HepG2 (cell line): Measurements from ENCODE around the gene CAMSAP1. TPM values are rescaled to one million over a fixed set of nuclear protein-coding genes. Genes with fewer than 3 reads are reported as not detected.

Experiments
- ATAC-seq: fragments of 200-7000 bp; cut with Tn5 transposase; 3 replicates; pipeline ENCODE4 v1.9.1; 2020; ENCODE audit warnings: mild to moderate bottlenecking, moderate library complexity
- BruUV-seq: library from RNA; stranded (reverse); fragments of 400-500 nt; replicated peaks from 2 replicates; lab custom pipeline; 2021; lab: Mats Ljungman, UMichigan
- CTCF ChIA-PET: fragments of 300-600 bp; formaldehyde crosslinking; extraction: SDS; loops from one replicate; lab custom pipeline; 2021; ENCODE audit warnings: low total read pairs, inconsistent platforms, low intra/inter-chr PET ratio; lab: Yijun Ruan, JAX
- POLR2A ChIA-PET: fragments of 350-600 bp; sonication (Branson Sonifier 250); formaldehyde crosslinking; loops from one replicate; lab custom pipeline; 2020; ENCODE audit warnings: antibody characterized with exemption, inconsistent platforms; lab: Yijun Ruan, JAX
- DNase-seq: peaks from one replicate; pipeline ENCODE4 v3.0.0-alpha.2; 2015; ENCODE audit warnings: low spot score
- FAIRE-seq: peaks from 3 replicates; lab custom pipeline; 2011; peaks lifted over from hg19 to GRCh38; lab: Jason Lieb, UNC
- H2AFZ ChIP-seq: one replicate; pipeline ENCODE4 v1.6.1; 2011; ENCODE audit warnings: low read length, inconsistent platforms
- H3K27ac ChIP-seq: fragments of 300-600 bp; 3 replicates; pipeline ENCODE4 v1.8.0; 2011; ENCODE audit warnings: mixed run types, mild to moderate bottlenecking, mixed read lengths, low read length, inconsistent platforms; ENCODE audit not compliant: insufficient read depth; ENCODE audit errors: extremely low read length
- H3K27me3 ChIP-seq, 2 experiments: fragments of 200-600 bp in 1 of 2; 2 replicates in 1 of 2; 3 replicates in 1 of 2; pipeline versions ENCODE4 v1.6.0 to v1.8.0; 2011; ENCODE audit warnings: low read length in 2 of 2, mild to moderate bottlenecking in 2 of 2, moderate library complexity in 2 of 2, inconsistent platforms in 1 of 2; ENCODE audit not compliant: insufficient read depth in 2 of 2, control insufficient read depth in 1 of 2
- H3K36me3 ChIP-seq, 2 experiments: fragments of 200-600 bp in 1 of 2; replicated peaks in 1 of 2; 2 replicates in 1 of 2; 3 replicates in 1 of 2; pipeline versions ENCODE4 v1.5.1 to v1.8.0; 2011; ENCODE audit warnings: low read length in 2 of 2, inconsistent platforms in 1 of 2; ENCODE audit not compliant: insufficient read depth in 2 of 2, control insufficient read depth in 1 of 2
- H3K4me1 ChIP-seq: 2 replicates; pipeline ENCODE4 v1.5.1; 2012; ENCODE audit warnings: low read length, inconsistent platforms; ENCODE audit not compliant: insufficient read depth
- H3K4me2 ChIP-seq: 2 replicates; pipeline ENCODE4 v1.6.0; 2011; ENCODE audit warnings: low read depth, low read length, inconsistent platforms
- H3K4me3 ChIP-seq, 3 experiments: fragments of 200-600 bp in 1 of 3; sonication (generic), shearing (Covaris generic) in 1 of 3; replicated peaks in 1 of 3; 2 replicates each; pipeline ENCODE4 v1.5.1; 2011 to 2016; ENCODE audit warnings: low read length in 3 of 3, inconsistent platforms in 2 of 3, low read depth in 2 of 3, mild to moderate bottlenecking in 2 of 3, control low read depth in 1 of 3, mixed read lengths in 1 of 3; ENCODE audit not compliant: insufficient read depth in 1 of 3
- H3K79me2 ChIP-seq: one replicate; pipeline ENCODE4 v1.6.1; 2011; ENCODE audit warnings: low read length, inconsistent platforms; ENCODE audit not compliant: insufficient read depth
- H3K9ac ChIP-seq: 2 replicates; pipeline ENCODE4 v1.6.0; 2011; ENCODE audit warnings: mild to moderate bottlenecking, low read depth, low read length, inconsistent platforms; ENCODE audit not compliant: insufficient read depth
- H3K9me3 ChIP-seq: 2 replicates; pipeline ENCODE4 v1.5.1; 2012; ENCODE audit warnings: mild to moderate bottlenecking, low read length
- H4K20me1 ChIP-seq: 2 replicates; pipeline ENCODE4 v1.6.0; 2011; ENCODE audit warnings: inconsistent platforms, mild to moderate bottlenecking, low read length, moderate library complexity; ENCODE audit not compliant: insufficient read depth
- HDAC6 ChIP-seq: fragments of 200-600 bp; sonication (generic); IDR thresholded peaks from 2 replicates; pipeline ENCODE4 v1.7.0; 2017; ENCODE audit warnings: mild to moderate bottlenecking, antibody characterized with exemption, low read length, low read depth
- SUZ12 ChIP-seq: fragments of 150-350 bp; IDR thresholded peaks from 2 replicates; pipeline ENCODE4 v1.6.1; 2014; ENCODE audit warnings: low read depth, low read length
- TCF12 ChIP-seq, 2 experiments: fragments of 450-650 bp in 1 of 2; sonication (generic) in 1 of 2; formaldehyde crosslinking in 1 of 2; IDR thresholded peaks; 2 replicates each; pipeline versions ENCODE4 v1.6.1 to v1.8.0; 2017 to 2022; ENCODE audit warnings: antibody characterized with exemption in 1 of 2, mild to moderate bottlenecking in 1 of 2, missing genetic modification reagents in 1 of 2, moderate library complexity in 1 of 2
- WGBS: methylation state at CpG from one replicate; pipeline ENCODE4 v1.1.6; 2017; ENCODE audit warnings: low lambda C conversion rate; 5-methylcytosine and 5-hydroxymethylcytosine counted together
- in situ Hi-C: cut with HindIII; loops from 2 replicates; pipeline ENCODE4 v1.10.0; 2017; ENCODE audit warnings: low pct_unique_long_range_greater_than_20kb; ENCODE audit not compliant: extremely low pct_ligation_motif_present
- intact Hi-C: fragments of 100-400 bp; cut with micrococcal nuclease; formaldehyde crosslinking; loops from one replicate; pipeline ENCODE4 v1.10.0; 2022; ENCODE audit not compliant: unreplicated experiment
- polyA plus RNA-seq, 8 experiments: library from polyadenylated mRNA; depleted of rRNA in 3 of 8; stranded (reverse) in 7 of 8; unstranded in 1 of 8; fragments of >200 nt; fragmentation: Illumina TruSeq in 4 of 8; extraction: Trizol in 4 of 8; gene quantifications; 2 replicates each; pipeline versions ENCODE4 v1.2.1 to v1.2.3, GENCODE V29; 2011 to 2016; ENCODE audit warnings: low read depth in 4 of 8, missing spikeins in 1 of 8, mixed read lengths in 1 of 8; ENCODE audit not compliant: insufficient read depth in 1 of 8
- total RNA-seq, 5 experiments: library from RNA; depleted of rRNA; stranded (reverse); fragments of >200 nt; fragmentation: Illumina TruSeq; extraction: Trizol; gene quantifications; 2 replicates each; pipeline ENCODE4 v1.2.3, GENCODE V29; 2016; ENCODE audit warnings: low read depth in 1 of 5
- TF ChIP-seq, protein P1 (sequence below): sonication (generic); formaldehyde crosslinking; IDR thresholded peaks from 2 replicates; pipeline ENCODE4 v1.4.0; 2020; ENCODE audit warnings: missing genetic modification reagents
- TF ChIP-seq, protein P2 (sequence below): fragments of 450-650 bp; IDR thresholded peaks from 2 replicates; pipeline ENCODE4 v1.6.1; 2017; ENCODE audit warnings: mild to moderate bottlenecking
- TF ChIP-seq, protein P3 (sequence below): sonication (generic); formaldehyde crosslinking; IDR thresholded peaks from 2 replicates; pipeline ENCODE4 v1.4.0; 2020; ENCODE audit warnings: low read depth, mild to moderate bottlenecking, missing genetic modification reagents
- TF ChIP-seq, protein P4 (sequence below): sonication (generic); formaldehyde crosslinking; IDR thresholded peaks from 2 replicates; pipeline ENCODE4 v1.9.0; 2022; ENCODE audit warnings: low read depth, missing genetic modification reagents

CAMSAP1 gene
- total and polyA plus RNA-seq, 2 of the 13 experiments (the other 11 are each of a cell fraction or from before 2014, with no cell fraction given) = 3.8 to 12.4 TPM

DNA sequence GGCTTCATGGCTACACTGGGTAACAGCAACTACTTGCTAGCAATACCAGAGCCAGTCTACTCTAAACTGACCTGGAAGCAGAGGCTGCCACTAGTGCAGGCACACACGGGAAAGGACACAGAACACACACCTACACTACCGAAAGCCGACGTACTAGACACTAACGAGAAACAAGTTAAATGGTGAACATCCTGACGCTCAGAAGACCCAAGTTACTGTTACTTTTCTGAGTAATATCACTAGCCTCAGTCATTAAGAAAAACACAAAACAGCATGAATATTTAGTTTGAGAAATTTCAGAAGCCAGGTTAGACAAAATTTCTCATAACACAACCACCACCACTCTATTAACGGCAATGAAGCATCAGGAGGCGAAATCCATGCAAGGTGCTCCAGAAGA lies 44.5 kb downstream of the CAMSAP1 start (continued):
- TF ChIP-seq, protein P1, sequence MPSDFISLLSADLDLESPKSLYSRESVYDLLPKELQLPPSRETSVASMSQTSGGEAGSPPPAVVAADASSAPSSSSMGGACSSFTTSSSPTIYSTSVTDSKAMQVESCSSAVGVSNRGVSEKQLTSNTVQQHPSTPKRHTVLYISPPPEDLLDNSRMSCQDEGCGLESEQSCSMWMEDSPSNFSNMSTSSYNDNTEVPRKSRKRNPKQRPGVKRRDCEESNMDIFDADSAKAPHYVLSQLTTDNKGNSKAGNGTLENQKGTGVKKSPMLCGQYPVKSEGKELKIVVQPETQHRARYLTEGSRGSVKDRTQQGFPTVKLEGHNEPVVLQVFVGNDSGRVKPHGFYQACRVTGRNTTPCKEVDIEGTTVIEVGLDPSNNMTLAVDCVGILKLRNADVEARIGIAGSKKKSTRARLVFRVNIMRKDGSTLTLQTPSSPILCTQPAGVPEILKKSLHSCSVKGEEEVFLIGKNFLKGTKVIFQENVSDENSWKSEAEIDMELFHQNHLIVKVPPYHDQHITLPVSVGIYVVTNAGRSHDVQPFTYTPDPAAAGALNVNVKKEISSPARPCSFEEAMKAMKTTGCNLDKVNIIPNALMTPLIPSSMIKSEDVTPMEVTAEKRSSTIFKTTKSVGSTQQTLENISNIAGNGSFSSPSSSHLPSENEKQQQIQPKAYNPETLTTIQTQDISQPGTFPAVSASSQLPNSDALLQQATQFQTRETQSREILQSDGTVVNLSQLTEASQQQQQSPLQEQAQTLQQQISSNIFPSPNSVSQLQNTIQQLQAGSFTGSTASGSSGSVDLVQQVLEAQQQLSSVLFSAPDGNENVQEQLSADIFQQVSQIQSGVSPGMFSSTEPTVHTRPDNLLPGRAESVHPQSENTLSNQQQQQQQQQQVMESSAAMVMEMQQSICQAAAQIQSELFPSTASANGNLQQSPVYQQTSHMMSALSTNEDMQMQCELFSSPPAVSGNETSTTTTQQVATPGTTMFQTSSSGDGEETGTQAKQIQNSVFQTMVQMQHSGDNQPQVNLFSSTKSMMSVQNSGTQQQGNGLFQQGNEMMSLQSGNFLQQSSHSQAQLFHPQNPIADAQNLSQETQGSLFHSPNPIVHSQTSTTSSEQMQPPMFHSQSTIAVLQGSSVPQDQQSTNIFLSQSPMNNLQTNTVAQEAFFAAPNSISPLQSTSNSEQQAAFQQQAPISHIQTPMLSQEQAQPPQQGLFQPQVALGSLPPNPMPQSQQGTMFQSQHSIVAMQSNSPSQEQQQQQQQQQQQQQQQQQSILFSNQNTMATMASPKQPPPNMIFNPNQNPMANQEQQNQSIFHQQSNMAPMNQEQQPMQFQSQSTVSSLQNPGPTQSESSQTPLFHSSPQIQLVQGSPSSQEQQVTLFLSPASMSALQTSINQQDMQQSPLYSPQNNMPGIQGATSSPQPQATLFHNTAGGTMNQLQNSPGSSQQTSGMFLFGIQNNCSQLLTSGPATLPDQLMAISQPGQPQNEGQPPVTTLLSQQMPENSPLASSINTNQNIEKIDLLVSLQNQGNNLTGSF (CRISPR knock-in tag) = no peak
- no peak for TF ChIP-seq SUZ12

DNA sequence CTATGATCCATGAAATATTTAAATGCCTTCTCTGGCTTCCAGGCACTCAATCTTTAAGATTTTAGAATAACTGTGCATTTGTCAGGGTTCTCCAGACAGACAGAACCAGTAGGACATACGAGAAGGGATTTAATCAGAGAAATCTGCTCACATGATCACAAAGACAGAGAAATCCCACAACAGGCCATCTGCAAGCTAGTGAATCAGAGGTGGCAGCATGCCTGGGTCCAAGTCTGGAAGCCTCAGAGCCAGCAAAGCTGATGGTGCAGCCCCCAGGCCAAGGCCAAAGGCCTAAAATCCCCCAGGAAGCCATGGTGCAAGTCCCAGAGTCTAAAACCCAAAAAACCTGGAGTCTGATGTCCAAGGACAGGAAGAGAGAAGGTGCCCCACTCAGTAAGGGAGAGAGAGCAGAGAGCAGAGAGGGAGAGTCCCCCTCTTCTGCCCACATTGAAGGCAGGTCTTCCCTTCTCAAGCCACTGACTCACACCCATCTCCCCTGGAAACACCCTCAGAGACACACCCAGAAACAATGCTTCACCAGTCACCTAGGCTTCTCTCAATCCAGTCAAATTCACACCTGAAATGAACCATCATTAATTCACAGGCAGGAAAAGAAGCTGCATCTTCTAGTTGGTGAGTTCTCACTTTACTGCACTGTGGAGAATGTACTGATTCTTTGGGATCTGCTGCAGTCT lies 48.7 kb downstream of the CAMSAP1 start:
- DNase-seq (no peak), ATAC-seq (no peak), FAIRE-seq (no peak)
- H3K9me3 ChIP-seq = no peaks in the 10 kb centered on the region
- intact Hi-C loops = no loop called here
- no peaks in the 10 kb centered on the region for H3K4me1 ChIP-seq
- CTCF ChIA-PET = no interaction called here
- peaks cover 4 to 14% of the 10 kb centered on the region in 2 experiments; a peak in 4 of 5 replicates for H3K36me3 ChIP-seq
- BruUV-seq = no TSS peak
- POLR2A ChIA-PET = no interaction called here
- no peak overlapping the region for H2AFZ ChIP-seq
- H3K9ac ChIP-seq = no peak overlapping the region
- H4K20me1 ChIP-seq = 0 out of 2 replicates have a peak, but pooled peaks cover 3% of the 10 kb centered on the region
- no peak overlapping the region for H3K4me3 ChIP-seq
- H3K79me2 ChIP-seq = peaks cover 10% of the 10 kb centered on the region
- TF ChIP-seq, protein P2, sequence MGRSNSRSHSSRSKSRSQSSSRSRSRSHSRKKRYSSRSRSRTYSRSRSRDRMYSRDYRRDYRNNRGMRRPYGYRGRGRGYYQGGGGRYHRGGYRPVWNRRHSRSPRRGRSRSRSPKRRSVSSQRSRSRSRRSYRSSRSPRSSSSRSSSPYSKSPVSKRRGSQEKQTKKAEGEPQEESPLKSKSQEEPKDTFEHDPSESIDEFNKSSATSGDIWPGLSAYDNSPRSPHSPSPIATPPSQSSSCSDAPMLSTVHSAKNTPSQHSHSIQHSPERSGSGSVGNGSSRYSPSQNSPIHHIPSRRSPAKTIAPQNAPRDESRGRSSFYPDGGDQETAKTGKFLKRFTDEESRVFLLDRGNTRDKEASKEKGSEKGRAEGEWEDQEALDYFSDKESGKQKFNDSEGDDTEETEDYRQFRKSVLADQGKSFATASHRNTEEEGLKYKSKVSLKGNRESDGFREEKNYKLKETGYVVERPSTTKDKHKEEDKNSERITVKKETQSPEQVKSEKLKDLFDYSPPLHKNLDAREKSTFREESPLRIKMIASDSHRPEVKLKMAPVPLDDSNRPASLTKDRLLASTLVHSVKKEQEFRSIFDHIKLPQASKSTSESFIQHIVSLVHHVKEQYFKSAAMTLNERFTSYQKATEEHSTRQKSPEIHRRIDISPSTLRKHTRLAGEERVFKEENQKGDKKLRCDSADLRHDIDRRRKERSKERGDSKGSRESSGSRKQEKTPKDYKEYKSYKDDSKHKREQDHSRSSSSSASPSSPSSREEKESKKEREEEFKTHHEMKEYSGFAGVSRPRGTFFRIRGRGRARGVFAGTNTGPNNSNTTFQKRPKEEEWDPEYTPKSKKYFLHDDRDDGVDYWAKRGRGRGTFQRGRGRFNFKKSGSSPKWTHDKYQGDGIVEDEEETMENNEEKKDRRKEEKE = no peak
- TF ChIP-seq TCF12 (IDR thresholded peaks at IDR 0.05) = no peak
- no peak for TF ChIP-seq TCF12 (CRISPR knock-in tag; IDR thresholded peaks at IDR 0.05)
- TF ChIP-seq, protein P3, sequence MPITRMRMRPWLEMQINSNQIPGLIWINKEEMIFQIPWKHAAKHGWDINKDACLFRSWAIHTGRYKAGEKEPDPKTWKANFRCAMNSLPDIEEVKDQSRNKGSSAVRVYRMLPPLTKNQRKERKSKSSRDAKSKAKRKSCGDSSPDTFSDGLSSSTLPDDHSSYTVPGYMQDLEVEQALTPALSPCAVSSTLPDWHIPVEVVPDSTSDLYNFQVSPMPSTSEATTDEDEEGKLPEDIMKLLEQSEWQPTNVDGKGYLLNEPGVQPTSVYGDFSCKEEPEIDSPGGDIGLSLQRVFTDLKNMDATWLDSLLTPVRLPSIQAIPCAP (CRISPR knock-in tag) = no peak
- TF ChIP-seq HDAC6 = no peak
- TF ChIP-seq, protein P4, sequence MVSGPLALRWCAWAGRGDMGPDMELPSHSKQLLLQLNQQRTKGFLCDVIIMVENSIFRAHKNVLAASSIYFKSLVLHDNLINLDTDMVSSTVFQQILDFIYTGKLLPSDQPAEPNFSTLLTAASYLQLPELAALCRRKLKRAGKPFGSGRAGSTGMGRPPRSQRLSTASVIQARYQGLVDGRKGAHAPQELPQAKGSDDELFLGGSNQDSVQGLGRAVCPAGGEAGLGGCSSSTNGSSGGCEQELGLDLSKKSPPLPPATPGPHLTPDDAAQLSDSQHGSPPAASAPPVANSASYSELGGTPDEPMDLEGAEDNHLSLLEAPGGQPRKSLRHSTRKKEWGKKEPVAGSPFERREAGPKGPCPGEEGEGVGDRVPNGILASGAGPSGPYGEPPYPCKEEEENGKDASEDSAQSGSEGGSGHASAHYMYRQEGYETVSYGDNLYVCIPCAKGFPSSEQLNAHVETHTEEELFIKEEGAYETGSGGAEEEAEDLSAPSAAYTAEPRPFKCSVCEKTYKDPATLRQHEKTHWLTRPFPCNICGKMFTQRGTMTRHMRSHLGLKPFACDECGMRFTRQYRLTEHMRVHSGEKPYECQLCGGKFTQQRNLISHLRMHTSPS = no peak
- WGBS = 88% methylated on average over 1 of the region's 1 CpG
- in situ Hi-C loops = no loop called here
- H3K4me2 ChIP-seq = no peak overlapping the region
- H3K27me3 ChIP-seq = no peaks in the 10 kb centered on the region
- no peak overlapping the region for H3K27ac ChIP-seq
